Endothelial cell (in vitro differentiated cells): ENCODE measurements around the gene LAMB1. TPM values are rescaled to one million over a fixed set of nuclear protein-coding genes. Genes with fewer than 3 reads are reported as not detected.

Source experiments
- DNase-seq: peaks from one replicate; pipeline ENCODE4 v3.0.0; 2021; ENCODE audit warnings: low spot score
- H3K27ac Mint-ChIP-seq: one replicate; pipeline ENCODE4 v1.8.0; 2021; ENCODE audit warnings: mixed read lengths, inconsistent platforms; ENCODE audit not compliant: unreplicated experiment
- H3K27me3 Mint-ChIP-seq: one replicate; pipeline ENCODE4 v1.8.0; 2021; ENCODE audit warnings: mild to moderate bottlenecking, moderate library complexity, mixed read lengths, inconsistent platforms; ENCODE audit not compliant: unreplicated experiment
- H3K36me3 Mint-ChIP-seq: one replicate; pipeline ENCODE4 v1.8.0; 2021; ENCODE audit warnings: mild to moderate bottlenecking, low read depth, mixed read lengths, inconsistent platforms; ENCODE audit not compliant: unreplicated experiment
- H3K4me1 Mint-ChIP-seq: one replicate; pipeline ENCODE4 v1.8.0; 2021; ENCODE audit warnings: mild to moderate bottlenecking, mixed read lengths, inconsistent platforms; ENCODE audit not compliant: unreplicated experiment
- H3K4me3 Mint-ChIP-seq: one replicate; pipeline ENCODE4 v1.8.0; 2021; ENCODE audit warnings: mild to moderate bottlenecking, mixed read lengths, inconsistent platforms; ENCODE audit not compliant: unreplicated experiment
- H3K9me3 Mint-ChIP-seq: one replicate; pipeline ENCODE4 v1.8.0; 2021; ENCODE audit warnings: mixed read lengths, inconsistent platforms; ENCODE audit not compliant: unreplicated experiment
- CTCF ChIP-seq: fragments of 200-600 bp; sonication (generic); IDR thresholded peaks from one replicate; pipeline ENCODE4 v1.5.0; 2021; ENCODE audit warnings: antibody characterized with exemption; ENCODE audit not compliant: unreplicated experiment
- total RNA-seq: library from RNA; stranded (reverse); fragmentation: NEBNext Ultra II Directional; extraction: Animal tissue kit (Norgen Biotek cat#: 25700); gene quantifications from one replicate; pipeline ENCODE4 v1.2.1, GENCODE V29; 2021; ENCODE audit not compliant: unreplicated experiment

The LAMB1 gene
- total RNA-seq, 1 donor from 2014 or later: 453 TPM

GRCh38 chr7:108046952-108047506, 44.1 kb upstream of the LAMB1 start:
- no peaks in the 10 kb centered on the region for H3K27me3 Mint-ChIP-seq
- no peak overlapping the region for H3K4me3 Mint-ChIP-seq
- no peak overlapping the region for H3K27ac Mint-ChIP-seq
- DNase-seq: no peak
- H3K4me1 Mint-ChIP-seq: no peaks in the 10 kb centered on the region
- TF ChIP-seq CTCF: no peak
- no peaks in the 10 kb centered on the region for H3K9me3 Mint-ChIP-seq
- no peaks in the 10 kb centered on the region for H3K36me3 Mint-ChIP-seq

- H3K4me3 Mint-ChIP-seq: no peak overlapping the region
- no peak for TF ChIP-seq CTCF
- no peak overlapping the region for H3K27ac Mint-ChIP-seq
- DNase-seq: no peak
- H3K9me3 Mint-ChIP-seq: no peaks in the 10 kb centered on the region
- no peaks in the 10 kb centered on the region for H3K4me1 Mint-ChIP-seq
- no peaks in the 10 kb centered on the region for H3K27me3 Mint-ChIP-seq
- H3K36me3 Mint-ChIP-seq: no peaks in the 10 kb centered on the region
Measured at GRCh38 chr7:108045669-108046068, 42.7 kb upstream of the LAMB1 start.

GRCh38 chr7:108045154-108045553, 42.2 kb upstream of the LAMB1 start:
- DNase-seq: no peak
- Mint-ChIP-seq H3K4me3 (no peak overlapping the region), H3K9me3 (no peaks in the 10 kb centered on the region), H3K4me1 (no peaks in the 10 kb centered on the region), H3K27ac (no peak overlapping the region), H3K36me3 (no peaks in the 10 kb centered on the region), H3K27me3 (no peaks in the 10 kb centered on the region)
- TF ChIP-seq CTCF: no peak

GRCh38 chr7:108044345-108044744, 41.4 kb upstream of the LAMB1 start:
- TF ChIP-seq CTCF: no peak
- Mint-ChIP-seq H3K4me1 (no peaks in the 10 kb centered on the region), H3K27ac (no peak overlapping the region), H3K4me3 (no peak overlapping the region), H3K27me3 (no peaks in the 10 kb centered on the region), H3K36me3 (no peaks in the 10 kb centered on the region), H3K9me3 (no peaks in the 10 kb centered on the region)
- no peak for DNase-seq

GRCh38 chr7:108038986-108039385, 36.0 kb upstream of the LAMB1 start:
- TF ChIP-seq CTCF: no peak
- Mint-ChIP-seq H3K36me3 (no peaks in the 10 kb centered on the region), H3K4me3 (no peak overlapping the region), H3K27ac (no peak overlapping the region), H3K27me3 (no peaks in the 10 kb centered on the region), H3K4me1 (no peaks in the 10 kb centered on the region), H3K9me3 (no peaks in the 10 kb centered on the region)
- no peak for DNase-seq
